CD4-positive, alpha-beta T cell treated with Interleukin-17A for 1 hour (primary cell): Measurements from ENCODE around the gene KIF5A.
"Not testable (repeated sequence)": the region's sequence is repeated elsewhere in the genome, so short reads cannot be mapped to it uniquely, and the experiment has no call there.

Experiments
- DNase-seq: peaks from one replicate; pipeline ENCODE4 v3.0.0-alpha.2; 2020

The KIF5A gene

DNA sequence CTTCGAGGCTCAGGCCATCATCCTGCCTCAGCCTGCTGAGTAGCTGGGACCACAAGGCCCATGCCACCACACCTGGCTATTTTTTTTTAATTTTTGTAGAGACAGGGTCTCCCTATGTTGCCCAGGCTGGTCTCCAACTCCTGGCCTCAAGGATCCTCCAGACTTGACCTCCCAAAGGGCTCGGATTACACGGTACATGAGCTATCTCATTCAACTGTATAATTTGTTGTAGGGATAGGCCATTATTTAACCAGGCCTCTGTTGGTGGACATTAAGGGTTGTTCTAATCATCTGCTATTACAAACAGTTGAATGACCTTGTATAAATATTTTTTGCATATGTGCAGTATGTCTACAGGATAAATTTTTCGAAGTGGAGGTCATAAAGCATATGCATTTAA lies 9.0 kb downstream of the KIF5A start:
- no peak for DNase-seq

DNA sequence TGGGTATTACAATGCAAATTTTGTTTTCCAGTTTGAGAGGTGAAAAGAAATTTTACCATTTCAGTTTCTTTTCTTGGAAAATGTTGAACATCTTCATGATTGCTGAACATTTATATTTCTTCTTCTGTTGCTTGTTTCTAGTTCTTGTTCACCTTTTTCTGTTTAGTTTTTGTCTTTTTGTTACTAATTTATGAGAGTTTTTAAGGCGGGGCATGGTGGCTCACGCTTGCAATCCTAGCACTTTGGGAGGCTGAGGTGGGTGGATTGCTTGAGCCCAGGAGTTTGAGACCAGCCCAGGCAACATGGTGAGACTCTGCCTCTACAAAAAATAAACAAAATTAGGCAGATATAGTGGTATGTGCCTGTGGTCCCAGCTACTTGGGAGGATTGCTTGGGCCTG lies 10.7 kb downstream of the KIF5A start:
- no peak for DNase-seq

DNA sequence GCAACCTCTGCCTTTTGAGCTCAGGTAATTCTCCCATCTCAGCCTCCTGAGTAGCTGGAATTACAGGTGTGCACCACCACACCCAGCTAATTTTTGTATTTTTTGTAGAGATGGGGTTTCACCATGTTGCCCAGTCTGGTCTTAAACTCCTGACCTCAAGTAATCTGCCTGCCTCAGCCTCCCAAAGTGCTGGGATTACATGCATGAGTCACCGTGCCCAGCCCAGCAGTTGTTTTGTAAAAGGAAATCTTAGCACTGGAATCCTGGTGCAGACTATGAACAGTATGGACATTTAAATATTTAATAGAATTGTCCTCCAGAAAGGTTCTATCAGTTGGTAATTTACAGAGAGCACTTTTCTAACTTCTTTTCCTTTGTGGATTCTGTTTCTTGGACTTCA lies 11.3 kb downstream of the KIF5A start:
- DNase-seq = not testable (repeated sequence)

DNA sequence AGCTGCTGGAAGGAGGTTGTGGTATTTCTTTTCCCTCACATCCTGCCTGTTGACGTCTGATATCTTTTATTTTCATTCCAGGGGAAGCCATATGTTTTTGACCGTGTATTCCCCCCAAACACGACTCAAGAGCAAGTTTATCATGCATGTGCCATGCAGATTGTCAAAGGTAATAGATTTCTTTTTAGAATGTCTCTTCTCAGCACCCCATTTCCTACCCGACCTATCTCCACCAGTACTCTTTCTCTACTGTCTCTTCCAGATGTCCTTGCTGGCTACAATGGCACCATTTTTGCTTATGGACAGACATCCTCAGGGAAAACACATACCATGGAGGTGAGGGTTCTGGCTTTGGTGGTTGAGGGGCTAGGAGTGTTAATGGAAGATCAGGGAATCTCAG lies 13.5 kb downstream of the KIF5A start:
- DNase-seq = no peak

DNA sequence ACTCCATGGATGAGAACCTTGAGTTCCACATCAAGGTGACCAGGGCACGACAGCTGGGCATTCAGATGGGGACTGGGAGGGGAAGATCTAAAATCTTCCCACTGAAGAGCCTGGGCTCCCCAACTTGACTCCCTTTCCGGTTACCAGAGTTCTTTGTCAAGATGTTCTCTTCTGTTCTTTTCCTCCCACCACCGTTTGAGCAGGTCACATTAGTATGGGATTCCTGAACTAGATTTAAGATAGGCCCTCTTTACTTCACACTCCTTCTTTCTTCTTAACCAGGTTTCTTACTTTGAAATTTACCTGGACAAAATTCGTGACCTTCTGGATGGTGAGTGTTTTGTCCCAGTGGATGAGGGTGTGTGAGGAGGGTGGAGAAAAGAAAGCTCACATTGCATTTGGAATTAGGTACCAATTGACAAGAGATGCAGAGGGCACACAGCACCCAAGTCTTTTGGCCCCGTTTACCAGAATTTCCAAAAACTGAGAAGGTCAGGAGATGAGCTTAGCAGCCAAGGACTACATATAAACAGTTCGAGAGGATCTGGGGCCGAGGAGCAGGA lies 14.4 kb downstream of the KIF5A start:
- DNase-seq = no peak

GRCh38 chr12:57568838-57569237 lies 19.0 kb downstream of the KIF5A start:
- no peak for DNase-seq

GRCh38 chr12:57569858-57570257 lies 20.0 kb downstream of the KIF5A start:
- no peak for DNase-seq

DNA sequence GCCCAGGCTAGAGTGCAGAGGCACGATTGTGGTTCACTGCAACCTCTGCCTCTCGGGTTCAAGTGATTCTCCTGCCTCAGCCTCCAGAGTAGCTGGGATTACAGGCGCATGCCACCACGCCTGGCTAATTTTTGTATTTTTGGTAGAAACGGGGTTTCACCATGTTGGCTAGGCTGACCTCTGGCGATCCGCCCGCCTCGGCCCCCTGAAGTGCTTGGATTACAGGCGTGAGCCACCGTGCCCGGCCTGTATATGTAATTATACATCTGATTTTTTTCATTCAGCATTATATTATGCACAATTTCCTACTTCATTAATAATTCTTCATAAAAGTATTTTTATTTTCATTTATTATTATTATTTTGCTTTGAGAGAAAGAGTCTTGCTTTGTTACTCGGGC lies 20.6 kb downstream of the KIF5A start:
- DNase-seq = not testable (repeated sequence)

DNA sequence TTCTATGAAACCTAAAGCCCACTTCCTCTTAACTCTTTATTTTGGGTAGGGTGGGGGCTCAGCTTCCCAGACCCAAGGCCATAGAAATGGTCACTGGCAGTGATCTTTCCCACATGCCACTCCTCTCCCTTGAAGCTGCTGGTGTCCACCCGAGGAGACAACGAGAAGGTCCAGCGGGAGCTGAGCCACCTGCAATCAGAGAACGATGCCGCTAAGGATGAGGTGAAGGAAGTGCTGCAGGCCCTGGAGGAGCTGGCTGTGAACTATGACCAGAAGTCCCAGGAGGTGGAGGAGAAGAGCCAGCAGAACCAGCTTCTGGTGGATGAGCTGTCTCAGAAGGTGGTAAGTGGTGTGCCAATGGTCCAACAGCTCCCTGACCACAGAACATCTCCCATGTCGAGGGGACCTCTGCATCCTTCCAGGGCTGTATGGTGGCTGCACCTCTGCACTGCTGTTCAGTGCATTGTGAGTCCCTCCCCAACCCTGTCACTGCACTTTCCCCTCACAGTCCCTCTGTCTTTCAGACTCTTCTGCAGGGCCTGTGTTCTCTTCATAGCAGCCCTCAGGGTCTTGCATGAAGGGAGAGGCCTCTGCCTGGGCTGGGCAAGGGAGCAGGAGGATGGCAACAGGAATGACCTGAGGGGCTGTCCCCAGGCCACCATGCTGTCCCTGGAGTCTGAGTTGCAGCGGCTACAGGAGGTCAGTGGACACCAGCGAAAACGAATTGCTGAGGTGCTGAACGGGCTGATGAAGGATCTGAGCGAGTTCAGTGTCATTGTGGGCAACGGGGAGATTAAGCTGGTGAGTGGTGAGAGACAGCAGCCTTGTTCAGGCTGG lies 22.3 kb downstream of the KIF5A start:
- no peak for DNase-seq

GRCh38 chr12:57574795-57575194 lies 25.0 kb downstream of the KIF5A start:
- DNase-seq = no peak

GRCh38 chr12:57575771-57576612 lies 26.1 kb downstream of the KIF5A start:
- DNase-seq = no peak

- DNase-seq = no peak
Measured at GRCh38 chr12:57576613-57577160, 26.8 kb downstream of the KIF5A start.

GRCh38 chr12:57577981-57578758 lies 28.3 kb downstream of the KIF5A start:
- DNase-seq = no peak

DNA sequence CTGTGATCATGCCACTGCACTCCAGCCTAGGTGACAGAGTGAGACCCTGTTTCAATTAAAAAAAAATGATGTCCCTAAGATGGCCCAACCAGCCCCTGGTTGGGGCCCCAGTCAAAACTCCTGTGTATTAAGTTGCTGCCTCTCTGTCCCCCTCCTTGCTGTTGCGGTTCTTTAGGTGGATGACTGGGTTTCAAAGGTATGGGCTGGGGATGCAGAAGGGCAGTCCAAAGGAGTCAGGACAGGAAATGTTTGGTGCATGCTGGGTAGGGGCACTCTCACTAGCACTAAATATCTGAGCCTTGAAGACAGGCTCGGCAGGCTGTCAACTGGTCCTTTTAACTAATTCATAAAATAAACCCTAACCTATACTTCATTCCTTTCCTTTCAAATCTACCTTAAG lies 29.2 kb downstream of the KIF5A start:
- no peak for DNase-seq

GRCh38 chr12:57579677-57580465 lies 30.0 kb downstream of the KIF5A start:
- DNase-seq = no peak

- no peak for DNase-seq
Measured at GRCh38 chr12:57580466-57580795, 30.6 kb downstream of the KIF5A start.

DNA sequence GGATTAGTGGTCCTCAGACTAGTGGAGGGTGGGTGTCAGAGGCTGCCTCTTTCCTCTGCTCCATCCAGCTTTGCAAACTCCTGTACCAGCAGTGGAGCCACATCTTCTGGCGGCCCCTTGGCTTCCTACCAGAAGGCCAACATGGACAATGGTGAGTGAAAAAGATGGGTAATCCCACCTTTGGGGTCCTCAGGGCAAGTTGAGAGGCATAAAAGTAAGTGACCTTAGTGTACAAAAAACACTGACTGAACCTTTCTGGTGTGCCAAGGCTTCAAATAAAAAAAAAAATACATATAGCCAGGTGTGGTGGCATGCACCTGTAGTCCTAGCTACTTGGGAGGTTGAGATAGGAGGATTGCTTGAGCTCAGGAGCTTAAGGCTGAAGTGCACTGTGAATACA lies 32.0 kb downstream of the KIF5A start:
- DNase-seq = no peak

DNA sequence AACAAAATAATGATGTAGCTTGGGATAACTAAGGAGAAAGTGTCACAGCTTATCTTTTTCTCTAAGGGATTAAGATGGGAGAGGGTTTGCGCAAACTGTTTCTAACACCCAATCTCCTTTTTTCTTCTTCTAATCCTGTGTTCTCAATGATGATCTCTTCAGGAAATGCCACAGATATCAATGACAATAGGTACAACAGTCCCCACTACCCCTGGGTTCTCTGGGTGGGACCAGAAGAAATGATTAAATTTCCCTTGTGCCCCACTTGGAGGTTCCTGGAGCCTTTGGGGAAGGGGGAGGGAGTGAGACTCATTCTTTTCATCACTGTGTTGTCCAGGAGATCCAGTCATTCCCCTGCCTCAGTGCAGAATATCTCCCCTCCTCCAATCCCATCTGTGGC lies 32.6 kb downstream of the KIF5A start:
- DNase-seq = no peak

DNA sequence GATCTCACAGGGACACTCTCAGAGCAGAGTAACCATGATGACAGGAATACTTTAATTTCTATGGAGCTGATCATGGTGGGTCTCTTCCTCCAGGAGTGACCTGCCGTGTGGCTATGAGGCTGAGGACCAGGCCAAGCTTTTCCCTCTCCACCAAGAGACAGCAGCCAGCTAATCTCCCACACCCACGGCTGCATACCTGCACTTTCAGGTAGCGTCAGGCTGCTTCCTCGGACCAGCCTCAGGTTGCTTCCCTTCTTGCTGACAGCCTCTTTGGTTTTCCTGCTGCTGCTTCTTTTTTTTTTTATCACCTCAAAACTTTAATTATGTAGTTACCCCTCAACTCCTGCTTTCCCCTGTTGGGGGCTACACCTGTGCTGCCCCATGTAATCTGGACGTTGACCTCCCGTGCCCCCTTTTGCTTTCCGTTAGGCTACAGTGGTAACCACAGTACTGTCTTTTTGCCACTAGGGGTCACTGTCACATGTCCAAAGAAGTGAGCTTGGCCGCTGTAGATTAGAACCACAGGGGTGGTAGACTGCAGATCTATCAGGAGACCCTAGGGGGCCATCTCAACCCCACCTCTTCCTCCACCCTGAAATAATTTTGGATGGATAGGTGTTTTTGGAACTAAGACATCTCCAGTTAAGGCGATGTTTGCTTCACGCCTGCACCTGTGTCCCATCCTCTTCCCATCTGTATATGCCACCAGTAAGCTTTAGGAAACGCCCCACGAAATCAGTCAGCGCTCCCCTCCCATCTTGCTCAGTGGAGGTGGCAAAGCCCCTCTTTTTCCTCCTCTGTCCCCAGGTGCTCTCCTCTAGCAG lies 33.4 kb downstream of the KIF5A start:
- peak; percentile 87 for DNase-seq

DNA sequence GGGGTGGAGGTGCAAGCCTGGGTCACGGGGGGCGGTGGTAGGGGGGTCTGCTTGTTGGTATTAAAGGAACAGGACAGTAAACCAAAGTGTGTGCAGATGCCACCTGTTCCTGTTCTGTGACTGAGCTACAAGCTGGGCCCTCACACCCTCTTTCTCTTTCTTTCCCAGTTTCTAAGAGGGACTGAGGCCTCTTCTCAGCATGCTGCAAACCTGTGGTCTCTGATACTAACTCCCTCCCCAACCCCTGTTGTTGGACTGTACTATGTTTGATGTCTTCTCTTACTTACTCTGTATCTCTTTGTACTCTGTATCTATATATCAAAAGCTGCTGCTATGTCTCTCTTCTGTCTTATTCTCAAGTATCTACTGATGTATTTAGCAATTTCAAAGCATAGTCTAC lies 34.2 kb downstream of the KIF5A start:
- no peak for DNase-seq

- no peak for DNase-seq
Measured at GRCh38 chr12:57584690-57585089, 34.8 kb downstream of the KIF5A start.
